Caco-2 (cell line): Measurements from ENCODE around the gene BAHCC1. TPM values are rescaled to one million over a fixed set of nuclear protein-coding genes. Genes with fewer than 3 reads are reported as not detected.
A peak's percentile ranks its signal among the peaks of the same experiment; 100 is the strongest.

Source experiments
- BruUV-seq: library from RNA; stranded (reverse); fragments of 400-500 nt; replicated peaks from 2 replicates; lab custom pipeline; 2021; lab: Mats Ljungman, UMichigan
- CTCF ChIA-PET: fragments of 300-600 bp; sonication (Branson Sonifier 250); formaldehyde crosslinking; loops from one replicate; lab custom pipeline; 2022; ENCODE audit warnings: antibody characterized with exemption; lab: Charles Lee
- POLR2A ChIA-PET: fragments of 300-600 bp; sonication (Branson Sonifier 250); formaldehyde crosslinking; loops from one replicate; lab custom pipeline; 2022; ENCODE audit warnings: antibody characterized with exemption; lab: Charles Lee
- DNase-seq, 2 experiments: peaks; one replicate each; pipeline versions ENCODE4 v3.0.0 to v3.0.0-alpha.2; 2020 to 2022
- H3K27me3 ChIP-seq: replicated peaks from 2 replicates; pipeline ENCODE4 v1.6.0; 2011; ENCODE audit warnings: low read length; ENCODE audit not compliant: control insufficient read depth, insufficient read depth
- H3K36me3 ChIP-seq: 2 replicates; pipeline ENCODE4 v1.5.1; 2011; ENCODE audit warnings: low read length; ENCODE audit not compliant: control insufficient read depth, insufficient read depth
- H3K4me1 ChIP-seq: fragments of 250-450 bp; sonication (Bioruptor Pico); 2 replicates; pipeline ENCODE4 v1.5.1; 2020; ENCODE audit warnings: mild to moderate bottlenecking
- H3K4me3 ChIP-seq: 2 replicates; pipeline ENCODE4 v1.5.1; 2011; ENCODE audit warnings: low read depth, mild to moderate bottlenecking, control low read depth, low read length
- H3K9me3 ChIP-seq: fragments of 250-450 bp; sonication (Bioruptor Pico); 2 replicates; pipeline ENCODE4 v1.5.1; 2020; ENCODE audit warnings: mild to moderate bottlenecking, moderate library complexity
- H3K27ac Mint-ChIP-seq: one replicate; pipeline ENCODE4 v1.8.0; 2022; ENCODE audit warnings: mixed read lengths; ENCODE audit not compliant: unreplicated experiment
- H3K27me3 Mint-ChIP-seq: one replicate; pipeline ENCODE4 v1.8.0; 2022; ENCODE audit warnings: mixed read lengths; ENCODE audit not compliant: insufficient read depth, unreplicated experiment
- H3K36me3 Mint-ChIP-seq: one replicate; pipeline ENCODE4 v1.8.0; 2022; ENCODE audit warnings: mild to moderate bottlenecking, mixed read lengths; ENCODE audit not compliant: insufficient read depth, unreplicated experiment
- H3K4me1 Mint-ChIP-seq: one replicate; pipeline ENCODE4 v1.8.0; 2022; ENCODE audit warnings: low read depth, mixed read lengths; ENCODE audit not compliant: unreplicated experiment
- H3K4me3 Mint-ChIP-seq: one replicate; pipeline ENCODE4 v1.8.0; 2022; ENCODE audit warnings: mild to moderate bottlenecking, moderate library complexity, mixed read lengths; ENCODE audit not compliant: unreplicated experiment
- H3K9me3 Mint-ChIP-seq: one replicate; pipeline ENCODE4 v1.8.0; 2022; ENCODE audit warnings: mixed read lengths; ENCODE audit not compliant: unreplicated experiment
- CTCF ChIP-seq, 2 experiments: fragments of 200-600 bp in 1 of 2; IDR thresholded peaks; 1 replicate in 1 of 2; 2 replicates in 1 of 2; pipeline versions ENCODE4 v1.5.1 to v1.8.0; 2011 to 2022; ENCODE audit warnings: antibody characterized with exemption in 1 of 2, control low read depth in 1 of 2, inconsistent platforms in 1 of 2, low read depth in 1 of 2, low read length in 1 of 2, mild to moderate bottlenecking in 1 of 2, moderate library complexity in 1 of 2; ENCODE audit not compliant: insufficient read depth in 1 of 2, severe bottlenecking in 1 of 2, unreplicated experiment in 1 of 2
- intact Hi-C: fragments of 100-400 bp; cut with micrococcal nuclease; formaldehyde crosslinking; loops from one replicate; pipeline ENCODE4 v1.10.0; 2022; ENCODE audit not compliant: unreplicated experiment
- total RNA-seq: library from RNA; stranded (reverse); gene quantifications from 2 replicates; pipeline ENCODE4 v1.2.3, GENCODE V29; 2022

Gene BAHCC1
- total RNA-seq, 1 experiment from 2014 or later = 10.2 TPM

- H3K36me3 ChIP-seq = no peaks in the 10 kb centered on the region
- H3K27ac Mint-ChIP-seq = peak overlapping the region; percentile 4
- CTCF ChIA-PET = no interaction called here
- peaks cover 8% of the 10 kb centered on the region for H3K4me1 Mint-ChIP-seq
- intact Hi-C loops = no loop called here
- no peak for DNase-seq
- H3K9me3 ChIP-seq = no peaks in the 10 kb centered on the region
- no peak overlapping the region for H3K4me3 Mint-ChIP-seq
- POLR2A ChIA-PET = interaction anchor here (0.6 kb wide), 1 partner anchor 83 kb away, joined by 3 read pairs; no protein-coding TSS in a partner anchor
- BruUV-seq = no TSS peak
- no peak for TF ChIP-seq CTCF (IDR thresholded peaks at IDR 0.05; ENCODE audit: insufficient read depth in 1 of 2, low read depth in 1 of 2, low read length in 1 of 2, severe bottlenecking in 1 of 2, unreplicated experiment in 1 of 2)
- H3K27me3 ChIP-seq = no peaks in the 10 kb centered on the region
- peaks cover 5% of the 10 kb centered on the region for H3K36me3 Mint-ChIP-seq
- H3K9me3 Mint-ChIP-seq = no peaks in the 10 kb centered on the region
- no peaks in the 10 kb centered on the region for H3K27me3 Mint-ChIP-seq
- H3K4me3 ChIP-seq = no peak overlapping the region
- peaks cover 14% of the 10 kb centered on the region; the same call in 1 of the 2 replicates for H3K4me1 ChIP-seq
Measured at GRCh38 chr17:81409190-81409935, 14.1 kb downstream of the BAHCC1 start.

GRCh38 chr17:81410852-81411251 lies 15.6 kb downstream of the BAHCC1 start:
- Mint-ChIP-seq H3K27me3 (no peaks in the 10 kb centered on the region), H3K9me3 (no peaks in the 10 kb centered on the region), H3K36me3 (peaks cover 5% of the 10 kb centered on the region), H3K27ac (no peak overlapping the region), H3K4me3 (no peak overlapping the region), H3K4me1 (peaks cover 1% of the 10 kb centered on the region)
- no TSS peak for BruUV-seq
- H3K4me1 ChIP-seq = peaks cover 7% of the 10 kb centered on the region; the same call in 1 of the 2 replicates
- no peaks in the 10 kb centered on the region for H3K36me3 ChIP-seq
- TF ChIP-seq CTCF (IDR thresholded peaks at IDR 0.05; ENCODE audit: insufficient read depth in 1 of 2, low read depth in 1 of 2, low read length in 1 of 2, severe bottlenecking in 1 of 2, unreplicated experiment in 1 of 2) = no peak
- intact Hi-C loops = no loop called here
- no peak overlapping the region for H3K4me3 ChIP-seq
- no peak for DNase-seq
- H3K9me3 ChIP-seq = no peaks in the 10 kb centered on the region
- ChIA-PET CTCF (no interaction called here), POLR2A (no interaction called here)
- H3K27me3 ChIP-seq = no peaks in the 10 kb centered on the region

- Mint-ChIP-seq H3K4me1 (no peaks in the 10 kb centered on the region), H3K27ac (no peak overlapping the region), H3K27me3 (no peaks in the 10 kb centered on the region), H3K4me3 (no peak overlapping the region), H3K36me3 (peaks cover 5% of the 10 kb centered on the region), H3K9me3 (no peaks in the 10 kb centered on the region)
- Histone ChIP-seq H3K36me3 (no peaks in the 10 kb centered on the region), H3K27me3 (no peaks in the 10 kb centered on the region), H3K9me3 (no peaks in the 10 kb centered on the region), H3K4me1 (0 out of 2 replicates have a peak, but pooled peaks cover 5% of the 10 kb centered on the region), H3K4me3 (no peak overlapping the region)
- ChIA-PET POLR2A (no interaction called here), CTCF (interaction anchor here (1.2 kb wide), 1 partner anchor 29 kb away, joined by 5 read pairs; no protein-coding TSS in a partner anchor)
- no peak for TF ChIP-seq CTCF (IDR thresholded peaks at IDR 0.05; ENCODE audit: insufficient read depth in 1 of 2, low read depth in 1 of 2, low read length in 1 of 2, severe bottlenecking in 1 of 2, unreplicated experiment in 1 of 2)
- no TSS peak for BruUV-seq
- DNase-seq = no peak
- intact Hi-C loops = no loop called here
Measured at GRCh38 chr17:81411305-81411704, 16.0 kb downstream of the BAHCC1 start.
